ENCODE results near the gene CDS2.

DNA sequence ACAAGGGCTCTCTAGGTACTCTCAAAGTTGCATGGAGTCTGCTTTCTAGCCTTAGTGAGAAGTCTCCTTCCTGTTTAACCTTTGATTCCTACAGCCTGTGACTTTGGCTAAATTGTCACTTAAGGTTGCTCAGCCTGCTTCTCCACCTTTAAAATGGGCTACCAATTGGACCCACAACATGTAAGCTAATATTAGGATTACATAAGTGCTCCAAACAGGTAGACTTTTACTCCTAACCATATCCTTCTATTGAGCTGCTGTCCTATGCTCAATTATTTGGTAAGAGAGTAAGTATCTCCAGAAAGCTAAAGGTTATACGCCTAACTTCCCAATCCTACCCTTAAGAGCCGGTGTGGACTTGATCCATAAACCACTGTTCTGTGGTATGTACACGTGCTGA is 9.9 kb upstream of the CDS2 start:
- TF ChIP-seq, protein P1, sequence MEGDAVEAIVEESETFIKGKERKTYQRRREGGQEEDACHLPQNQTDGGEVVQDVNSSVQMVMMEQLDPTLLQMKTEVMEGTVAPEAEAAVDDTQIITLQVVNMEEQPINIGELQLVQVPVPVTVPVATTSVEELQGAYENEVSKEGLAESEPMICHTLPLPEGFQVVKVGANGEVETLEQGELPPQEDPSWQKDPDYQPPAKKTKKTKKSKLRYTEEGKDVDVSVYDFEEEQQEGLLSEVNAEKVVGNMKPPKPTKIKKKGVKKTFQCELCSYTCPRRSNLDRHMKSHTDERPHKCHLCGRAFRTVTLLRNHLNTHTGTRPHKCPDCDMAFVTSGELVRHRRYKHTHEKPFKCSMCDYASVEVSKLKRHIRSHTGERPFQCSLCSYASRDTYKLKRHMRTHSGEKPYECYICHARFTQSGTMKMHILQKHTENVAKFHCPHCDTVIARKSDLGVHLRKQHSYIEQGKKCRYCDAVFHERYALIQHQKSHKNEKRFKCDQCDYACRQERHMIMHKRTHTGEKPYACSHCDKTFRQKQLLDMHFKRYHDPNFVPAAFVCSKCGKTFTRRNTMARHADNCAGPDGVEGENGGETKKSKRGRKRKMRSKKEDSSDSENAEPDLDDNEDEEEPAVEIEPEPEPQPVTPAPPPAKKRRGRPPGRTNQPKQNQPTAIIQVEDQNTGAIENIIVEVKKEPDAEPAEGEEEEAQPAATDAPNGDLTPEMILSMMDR (IDR thresholded peaks at IDR 0.05; ENCODE audit: insufficient read depth, low read length, poor library complexity, severe bottlenecking): no peak
- TF ChIP-seq EZH2phosphoT487 (conservative IDR thresholded peaks at IDR 0.05; ENCODE audit: low read length): no peak
